ENCODE results near the gene BBS7. TPM values are rescaled to one million over a fixed set of nuclear protein-coding genes. Genes with fewer than 3 reads are reported as not detected.

The BBS7 gene
- total and polyA plus RNA-seq, 2 experiments from 2014 or later, result 9.5 to 11.9 TPM

- Histone ChIP-seq H3K79me2 (no peaks in the 10 kb centered on the region), H2AFZ (no peak overlapping the region), H3K4me3 (no peak overlapping the region), H3K9me2 (replicated peaks; ENCODE audit: insufficient read depth) (no peaks in the 10 kb centered on the region), H3K4me2 (no peak overlapping the region), H3K27me3 (no peaks in the 10 kb centered on the region), H3K9me3 (ENCODE audit: low read depth) (no peaks in the 10 kb centered on the region), H3K4me1 (ENCODE audit: insufficient read depth) (no peaks in the 10 kb centered on the region), H3K27ac (no peak overlapping the region), H4K20me1 (ENCODE audit: insufficient read depth, poor library complexity, severe bottlenecking) (no peaks in the 10 kb centered on the region), H3K36me3 (replicated peaks; ENCODE audit: insufficient read depth, low read depth) (no peaks in the 10 kb centered on the region)
- DNase-seq (ENCODE audit: low spot score), result no peak
- no peak for TF ChIP-seq CTCF (IDR thresholded peaks at IDR 0.05; ENCODE audit: poor library complexity)
- 90% methylated on average over 5 of the region's 5 CpGs for WGBS (ENCODE audit: low lambda C conversion rate, missing lambda C conversion rate)
Measured at GRCh38 chr4:121829511-121829910, 40.8 kb downstream of the BBS7 start.

GRCh38 chr4:121827853-121828252 is 42.4 kb downstream of the BBS7 start:
- Histone ChIP-seq H3K4me3 (no peak overlapping the region), H3K9me3 (ENCODE audit: low read depth) (no peaks in the 10 kb centered on the region), H3K36me3 (replicated peaks; ENCODE audit: insufficient read depth, low read depth) (no peaks in the 10 kb centered on the region), H3K27ac (no peak overlapping the region), H4K20me1 (ENCODE audit: insufficient read depth, poor library complexity, severe bottlenecking) (no peaks in the 10 kb centered on the region), H3K27me3 (no peaks in the 10 kb centered on the region), H3K9me2 (replicated peaks; ENCODE audit: insufficient read depth) (no peaks in the 10 kb centered on the region), H3K79me2 (peaks cover 1% of the 10 kb centered on the region), H2AFZ (no peak overlapping the region), H3K4me2 (no peak overlapping the region), H3K4me1 (ENCODE audit: insufficient read depth) (no peaks in the 10 kb centered on the region)
- 96% methylated on average over 1 of the region's 1 CpG for WGBS (ENCODE audit: low lambda C conversion rate, missing lambda C conversion rate)
- no peak for DNase-seq (ENCODE audit: low spot score)
- TF ChIP-seq EZH2phosphoT487 (IDR thresholded peaks at IDR 0.05; ENCODE audit: low read depth, severe bottlenecking, unreplicated experiment) (no peak), EZH2 (IDR thresholded peaks at IDR 0.05; ENCODE audit: borderline replicate concordance) (no peak)

GRCh38 chr4:121824950-121825349 is 45.3 kb downstream of the BBS7 start:
- H4K20me1 ChIP-seq (ENCODE audit: insufficient read depth, poor library complexity, severe bottlenecking), result no peaks in the 10 kb centered on the region
- TF ChIP-seq EZH2 (IDR thresholded peaks at IDR 0.05; ENCODE audit: borderline replicate concordance) (no peak), CTCF (IDR thresholded peaks at IDR 0.05; ENCODE audit: poor library complexity) (no peak), EZH2phosphoT487 (IDR thresholded peaks at IDR 0.05; ENCODE audit: low read depth, severe bottlenecking, unreplicated experiment) (no peak)
- H3K4me1 ChIP-seq (ENCODE audit: insufficient read depth), result no peaks in the 10 kb centered on the region
- no peak overlapping the region for H3K4me2 ChIP-seq
- 60% methylated on average over 2 of the region's 2 CpGs for WGBS (ENCODE audit: low lambda C conversion rate, missing lambda C conversion rate)
- no peak overlapping the region for H3K27ac ChIP-seq
- no peaks in the 10 kb centered on the region for H3K9me2 ChIP-seq (replicated peaks; ENCODE audit: insufficient read depth)
- peaks cover 25% of the 10 kb centered on the region for H3K79me2 ChIP-seq
- H2AFZ ChIP-seq, result no peak overlapping the region
- no peak for DNase-seq (ENCODE audit: low spot score)
- no peaks in the 10 kb centered on the region for H3K27me3 ChIP-seq
- H3K4me3 ChIP-seq, result no peak overlapping the region
- no peaks in the 10 kb centered on the region for H3K9me3 ChIP-seq (ENCODE audit: low read depth)
- H3K36me3 ChIP-seq (replicated peaks; ENCODE audit: insufficient read depth, low read depth), result no peaks in the 10 kb centered on the region

GRCh38 chr4:121824171-121824527 is 46.1 kb downstream of the BBS7 start:
- peak overlapping the region; percentile 4 for H3K27ac ChIP-seq
- H2AFZ ChIP-seq, result peak overlapping the region; percentile 65
- H3K9me3 ChIP-seq (ENCODE audit: low read depth), result no peaks in the 10 kb centered on the region
- DNase-seq (ENCODE audit: low spot score), result no peak
- no peaks in the 10 kb centered on the region for H3K4me1 ChIP-seq (ENCODE audit: insufficient read depth)
- no peaks in the 10 kb centered on the region for H3K36me3 ChIP-seq (replicated peaks; ENCODE audit: insufficient read depth, low read depth)
- TF ChIP-seq CTCF (IDR thresholded peaks at IDR 0.05; ENCODE audit: poor library complexity), result no peak
- no peak for TF ChIP-seq EZH2phosphoT487 (IDR thresholded peaks at IDR 0.05; ENCODE audit: low read depth, severe bottlenecking, unreplicated experiment)
- no peak for TF ChIP-seq EZH2 (IDR thresholded peaks at IDR 0.05; ENCODE audit: borderline replicate concordance)
- no peaks in the 10 kb centered on the region for H3K9me2 ChIP-seq (replicated peaks; ENCODE audit: insufficient read depth)
- 15% methylated on average over 8 of the region's 8 CpGs for WGBS (ENCODE audit: low lambda C conversion rate, missing lambda C conversion rate)
- H3K27me3 ChIP-seq, result no peaks in the 10 kb centered on the region
- H3K4me3 ChIP-seq, result peak overlapping the region; percentile 10
- peak overlapping the region; percentile 71 for H3K4me2 ChIP-seq
- H3K79me2 ChIP-seq, result peaks cover 25% of the 10 kb centered on the region
- no peaks in the 10 kb centered on the region for H4K20me1 ChIP-seq (ENCODE audit: insufficient read depth, poor library complexity, severe bottlenecking)

Measured in hepatocyte (in vitro differentiated cells).